ENCODE data around the gene DPM2. TPM values are rescaled to one million over a fixed set of nuclear protein-coding genes. Genes with fewer than 3 reads are reported as not detected.

Gene DPM2, protein sequence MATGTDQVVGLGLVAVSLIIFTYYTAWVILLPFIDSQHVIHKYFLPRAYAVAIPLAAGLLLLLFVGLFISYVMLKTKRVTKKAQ
- 62.7 and 65.1 TPM in 2 replicates for total RNA-seq

- peaks cover 2% of the 10 kb centered on the region for H3K27me3 Mint-ChIP-seq
- peak within 1 kb of the TSS; percentile 89 for H3K4me3 Mint-ChIP-seq
- peaks cover 42% of the 10 kb centered on the region for H3K4me1 Mint-ChIP-seq
- H3K27ac Mint-ChIP-seq: peak within 1 kb of the TSS; percentile 85
- intact Hi-C loops (cut with micrococcal nuclease): no loop called here
- H3K9me3 Mint-ChIP-seq: no peaks in the 10 kb centered on the region
- DNase-seq: peak; percentile 96
- H3K36me3 Mint-ChIP-seq (ENCODE audit: low read depth): peaks cover 40% of the 10 kb centered on the region
These were observed at the start of gene DPM2 for GRCh38 chr9:127937388-127938297. TSS of gene DPM2 (minus strand) at chr9:127937854. CDS start at chr9:127937820, 34 bp downstream.

DNA sequence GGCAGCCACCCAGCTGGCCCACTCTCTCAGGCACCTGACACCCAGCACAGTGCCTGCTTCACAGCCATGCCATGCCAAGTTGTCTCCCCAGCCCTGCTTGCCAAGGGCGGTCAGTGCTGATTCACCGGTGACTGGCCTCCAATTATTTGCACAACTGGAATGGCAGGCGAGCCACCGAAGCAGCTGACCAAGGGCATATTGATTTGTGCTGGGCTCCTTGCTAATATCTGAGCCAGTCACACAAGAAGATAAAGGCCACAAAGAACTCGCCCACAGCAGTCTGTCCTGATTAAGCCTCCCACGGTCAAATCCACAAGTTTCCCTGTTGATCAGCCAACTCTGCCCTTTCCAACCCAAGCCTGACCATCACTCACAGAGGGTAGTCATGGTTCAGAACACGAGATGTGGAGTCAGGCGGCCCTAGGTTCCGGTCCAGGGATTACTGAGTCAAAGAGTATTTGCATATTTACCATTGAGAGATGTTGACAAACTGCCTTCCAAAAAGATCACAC, 49.5 kb upstream of the DPM2 start:
- intact Hi-C loops (cut with micrococcal nuclease): no loop called here
- Mint-ChIP-seq H3K4me1 (peaks cover 23% of the 10 kb centered on the region), H3K9me3 (no peaks in the 10 kb centered on the region), H3K4me3 (no peak overlapping the region), H3K36me3 (ENCODE audit: low read depth) (no peaks in the 10 kb centered on the region), H3K27ac (no peak overlapping the region), H3K27me3 (no peaks in the 10 kb centered on the region)
- no peak for DNase-seq

DNA sequence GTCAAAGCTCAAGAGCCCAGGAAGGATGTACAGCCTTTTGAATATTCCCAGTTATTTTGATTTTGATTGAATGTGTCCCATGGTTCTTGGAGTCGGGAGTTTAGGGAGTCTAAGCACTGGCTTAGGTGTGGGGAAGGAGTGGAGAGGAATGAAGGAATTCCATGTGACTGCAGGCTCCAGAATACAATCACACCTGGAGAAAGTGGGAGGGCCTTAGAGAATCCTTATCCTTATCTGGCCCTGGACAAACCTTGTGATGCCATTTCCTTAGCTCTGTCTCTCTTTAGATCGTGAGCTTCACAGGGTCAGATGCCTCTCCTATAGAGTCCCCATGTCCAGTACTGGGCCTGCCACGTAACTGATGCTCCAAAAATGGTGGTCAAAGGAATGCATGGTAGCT, 47.4 kb upstream of the DPM2 start:
- peaks cover 24% of the 10 kb centered on the region for H3K4me1 Mint-ChIP-seq
- no peak for DNase-seq
- no peaks in the 10 kb centered on the region for H3K27me3 Mint-ChIP-seq
- no peak overlapping the region for H3K4me3 Mint-ChIP-seq
- no peaks in the 10 kb centered on the region for H3K9me3 Mint-ChIP-seq
- intact Hi-C loops (cut with micrococcal nuclease): no loop called here
- H3K36me3 Mint-ChIP-seq (ENCODE audit: low read depth): no peaks in the 10 kb centered on the region
- H3K27ac Mint-ChIP-seq: no peak overlapping the region

GRCh38 chr9:127983847-127984289, 46.2 kb upstream of the DPM2 start:
- Mint-ChIP-seq H3K27ac (peak overlapping the region; percentile 62), H3K36me3 (ENCODE audit: low read depth) (peaks cover 3% of the 10 kb centered on the region), H3K9me3 (no peaks in the 10 kb centered on the region), H3K4me1 (peaks cover 30% of the 10 kb centered on the region), H3K4me3 (peak overlapping the region; percentile 6), H3K27me3 (no peaks in the 10 kb centered on the region)
- peak; percentile 67 for DNase-seq
- intact Hi-C loops (cut with micrococcal nuclease): no loop called here

- peak overlapping the region; percentile 15 for H3K27ac Mint-ChIP-seq
- H3K4me3 Mint-ChIP-seq: no peak overlapping the region
- H3K27me3 Mint-ChIP-seq: no peaks in the 10 kb centered on the region
- no peaks in the 10 kb centered on the region for H3K9me3 Mint-ChIP-seq
- intact Hi-C loops (cut with micrococcal nuclease): no loop called here
- peaks cover 35% of the 10 kb centered on the region for H3K4me1 Mint-ChIP-seq
- DNase-seq: peak; percentile 58
- peaks cover 8% of the 10 kb centered on the region for H3K36me3 Mint-ChIP-seq (ENCODE audit: low read depth)
These were observed 45.3 kb upstream of the DPM2 start for GRCh38 chr9:127982912-127983311.

- H3K27me3 Mint-ChIP-seq: no peaks in the 10 kb centered on the region
- intact Hi-C loops (cut with micrococcal nuclease): loop anchor here (1.0 kb wide), 1 partner anchor 45 kb away; no protein-coding TSS in a partner anchor
- peaks cover 46% of the 10 kb centered on the region for H3K4me1 Mint-ChIP-seq
- peak overlapping the region; percentile 94 for H3K27ac Mint-ChIP-seq
- peak overlapping the region; percentile 93 for H3K4me3 Mint-ChIP-seq
- H3K9me3 Mint-ChIP-seq: no peaks in the 10 kb centered on the region
- DNase-seq: peak; percentile 78
- H3K36me3 Mint-ChIP-seq (ENCODE audit: low read depth): peaks cover 13% of the 10 kb centered on the region
These were observed 44.0 kb upstream of the DPM2 start for GRCh38 chr9:127981559-127982121.

GRCh38 chr9:127980706-127981558, 43.3 kb upstream of the DPM2 start, which contains the start of gene EEIG1:
TSS of gene EEIG1 (minus strand) at chr9:127980989. CDS start at chr9:127980137, 852 bp downstream.
- Mint-ChIP-seq H3K4me1 (peaks cover 53% of the 10 kb centered on the region), H3K27ac (peak within 1 kb of the TSS; percentile 94), H3K9me3 (no peaks in the 10 kb centered on the region), H3K4me3 (peak within 1 kb of the TSS; percentile 96), H3K27me3 (no peaks in the 10 kb centered on the region), H3K36me3 (ENCODE audit: low read depth) (peaks cover 17% of the 10 kb centered on the region)
- peak; percentile 100 for DNase-seq
- intact Hi-C loops (cut with micrococcal nuclease): loop anchor here (1.0 kb wide), 1 partner anchor 45 kb away; no protein-coding TSS in a partner anchor

DNA sequence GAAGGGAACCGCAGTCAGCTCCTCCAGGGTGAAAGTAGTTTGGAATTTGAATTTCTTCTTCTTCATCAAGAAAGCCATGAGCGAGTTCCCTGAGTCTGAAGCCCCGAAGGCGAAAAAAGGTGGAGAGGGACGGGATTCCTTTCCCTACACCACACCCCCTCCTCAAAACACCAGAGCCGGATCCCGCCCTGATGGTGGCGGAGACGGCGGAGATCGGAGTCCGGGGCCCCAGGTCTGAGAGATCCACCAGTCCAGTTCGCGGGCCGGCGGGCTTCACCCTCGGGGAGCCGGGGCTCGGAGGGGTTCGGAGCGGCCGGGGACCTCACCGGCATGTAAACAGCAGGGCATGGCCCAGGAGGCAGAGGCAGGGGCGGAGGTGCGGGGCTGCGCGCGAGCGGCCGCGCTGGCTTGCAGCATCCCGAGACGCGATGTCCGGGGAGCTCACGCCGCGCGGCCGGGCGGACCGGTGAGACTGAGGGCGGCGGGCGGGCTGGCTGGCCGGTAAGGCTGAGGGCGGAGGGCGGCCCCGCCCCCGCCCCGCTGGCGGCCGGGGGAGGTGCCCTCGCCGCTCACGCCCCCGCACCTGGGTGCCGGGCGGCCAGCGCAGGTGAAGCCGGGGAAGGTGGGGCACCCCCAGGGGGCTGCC, 42.5 kb upstream of the DPM2 start:
- H3K4me1 Mint-ChIP-seq: peaks cover 60% of the 10 kb centered on the region
- peak overlapping the region; percentile 77 for H3K27ac Mint-ChIP-seq
- H3K27me3 Mint-ChIP-seq: no peaks in the 10 kb centered on the region
- H3K36me3 Mint-ChIP-seq (ENCODE audit: low read depth): peaks cover 20% of the 10 kb centered on the region
- intact Hi-C loops (cut with micrococcal nuclease): no loop called here
- H3K4me3 Mint-ChIP-seq: peak overlapping the region; percentile 96
- DNase-seq: peak; percentile 89
- H3K9me3 Mint-ChIP-seq: no peaks in the 10 kb centered on the region

- H3K4me1 Mint-ChIP-seq: peaks cover 66% of the 10 kb centered on the region
- peaks cover 21% of the 10 kb centered on the region for H3K36me3 Mint-ChIP-seq (ENCODE audit: low read depth)
- peak overlapping the region; percentile 96 for H3K4me3 Mint-ChIP-seq
- peak; percentile 76 for DNase-seq
- intact Hi-C loops (cut with micrococcal nuclease): loop anchor here (1.0 kb wide), 2 partner anchors 9 to 24 kb away; no protein-coding TSS in a partner anchor
- H3K27me3 Mint-ChIP-seq: no peaks in the 10 kb centered on the region
- peak overlapping the region; percentile 77 for H3K27ac Mint-ChIP-seq
- no peaks in the 10 kb centered on the region for H3K9me3 Mint-ChIP-seq
These were observed 41.8 kb upstream of the DPM2 start for GRCh38 chr9:127979333-127980059.

DNA sequence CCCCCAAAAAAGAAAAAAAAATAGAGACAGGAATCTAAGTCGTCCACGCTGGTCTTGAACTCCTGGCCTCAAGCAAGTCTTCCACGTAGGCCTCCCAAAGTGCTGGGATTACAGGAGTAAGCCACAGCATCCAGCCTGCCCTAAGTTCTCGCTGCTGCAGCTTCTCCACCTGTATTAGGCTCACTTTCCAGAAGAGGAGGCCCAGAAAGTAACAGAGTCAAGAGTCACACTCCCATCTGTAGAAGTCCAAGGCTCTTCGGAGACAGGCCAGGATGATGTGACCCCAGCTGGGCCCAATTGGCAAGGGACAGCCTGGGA, 41.3 kb upstream of the DPM2 start:
- H3K36me3 Mint-ChIP-seq (ENCODE audit: low read depth): peaks cover 24% of the 10 kb centered on the region
- H3K4me3 Mint-ChIP-seq: peak overlapping the region; percentile 96
- DNase-seq: no peak
- peak overlapping the region; percentile 66 for H3K27ac Mint-ChIP-seq
- H3K4me1 Mint-ChIP-seq: peaks cover 71% of the 10 kb centered on the region
- H3K27me3 Mint-ChIP-seq: no peaks in the 10 kb centered on the region
- intact Hi-C loops (cut with micrococcal nuclease): loop anchor here (1.0 kb wide), 2 partner anchors 9 to 24 kb away; no protein-coding TSS in a partner anchor
- no peaks in the 10 kb centered on the region for H3K9me3 Mint-ChIP-seq

DNA sequence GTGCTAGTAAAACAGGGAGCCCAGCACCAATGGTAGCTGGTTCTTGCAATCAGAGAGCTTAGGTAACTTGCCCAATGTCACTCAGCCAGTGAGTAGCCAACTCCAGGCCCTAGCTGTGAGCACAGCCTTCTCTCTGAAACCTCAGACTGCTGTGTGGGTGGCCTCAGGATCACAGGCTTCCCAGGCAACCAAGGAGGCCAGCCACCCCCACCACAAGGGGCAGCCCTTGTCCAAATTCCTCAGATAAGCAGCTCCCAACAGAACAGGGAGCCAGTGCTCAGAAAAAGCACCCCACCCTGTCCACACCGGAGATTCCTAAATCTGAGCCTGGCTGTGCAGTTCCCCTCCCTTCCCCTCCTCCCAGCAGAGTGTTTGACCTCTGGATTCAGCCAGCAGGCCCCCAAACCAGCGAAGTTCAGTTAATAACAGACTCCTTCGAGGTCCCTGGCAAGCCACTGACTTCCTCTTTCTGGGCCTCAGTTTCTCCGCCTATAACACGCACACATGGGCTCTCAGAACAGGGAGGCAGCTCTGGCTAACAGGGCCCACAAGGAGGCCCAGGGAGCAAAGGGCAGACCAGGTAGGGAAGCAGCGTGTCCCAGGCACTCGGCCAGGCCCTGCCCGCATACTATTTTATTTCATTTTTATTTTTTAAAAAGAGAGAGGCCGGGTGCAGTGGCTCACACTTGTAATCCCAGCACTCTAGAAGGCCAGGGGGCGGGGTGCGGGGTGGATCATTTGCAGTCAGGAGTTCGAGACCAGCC, 40.4 kb upstream of the DPM2 start:
- Mint-ChIP-seq H3K27me3 (no peaks in the 10 kb centered on the region), H3K9me3 (no peaks in the 10 kb centered on the region), H3K4me3 (peak overlapping the region; percentile 96), H3K4me1 (peaks cover 71% of the 10 kb centered on the region), H3K27ac (peak overlapping the region; percentile 85), H3K36me3 (ENCODE audit: low read depth) (peaks cover 25% of the 10 kb centered on the region)
- peak; percentile 74 for DNase-seq
- intact Hi-C loops (cut with micrococcal nuclease): no loop called here
